Parathyroid adenoma (tissue), 2 donors: ENCODE results near the gene SLC15A1.

Experiments used
- H2AFZ ChIP-seq: fragments of 300-600 bp; sonication (generic); one replicate; pipeline ENCODE4 v1.7.0; 2017; ENCODE audit warnings: antibody characterized with exemption, mild to moderate bottlenecking
- H3K27ac ChIP-seq: fragments of 300-600 bp; sonication (generic); one replicate; pipeline ENCODE4 v1.7.0; 2017
- H3K27me3 ChIP-seq: fragments of 300-600 bp; sonication (generic); one replicate; pipeline ENCODE4 v1.7.0; 2017; ENCODE audit warnings: low read length; ENCODE audit not compliant: control insufficient read depth, insufficient read depth
- H3K36me3 ChIP-seq: fragments of 300-600 bp; sonication (generic); one replicate; pipeline ENCODE4 v1.7.0; 2017; ENCODE audit warnings: low read length; ENCODE audit not compliant: control insufficient read depth, insufficient read depth
- H3K4me1 ChIP-seq: fragments of 300-600 bp; sonication (generic); one replicate; pipeline ENCODE4 v1.7.0; 2017; ENCODE audit warnings: control low read depth
- H3K4me2 ChIP-seq: fragments of 300-600 bp; sonication (generic); one replicate; pipeline ENCODE4 v1.7.0; 2017; ENCODE audit warnings: low read length
- H3K4me3 ChIP-seq: fragments of 300-600 bp; sonication (generic); one replicate; pipeline ENCODE4 v1.7.0; 2017; ENCODE audit warnings: low read depth, low read length
- H3K79me2 ChIP-seq: fragments of 300-600 bp; sonication (generic); one replicate; pipeline ENCODE4 v1.7.0; 2017; ENCODE audit warnings: control low read depth
- H3K9ac ChIP-seq: fragments of 300-600 bp; sonication (generic); one replicate; pipeline ENCODE4 v1.7.0; 2017; ENCODE audit warnings: mild to moderate bottlenecking
- H3K9me3 ChIP-seq: fragments of 300-600 bp; sonication (generic); one replicate; pipeline ENCODE4 v1.7.0; 2017; ENCODE audit warnings: low read length; ENCODE audit not compliant: control insufficient read depth
- TF ChIP-seq, protein P1 (sequence below): fragments of 300-600 bp; sonication (generic); IDR thresholded peaks from one replicate; pipeline ENCODE4 v1.7.0; 2017; ENCODE audit warnings: antibody characterized with exemption, mild to moderate bottlenecking
- donor health status: primary hyperparathyroidism.

Gene SLC15A1

DNA sequence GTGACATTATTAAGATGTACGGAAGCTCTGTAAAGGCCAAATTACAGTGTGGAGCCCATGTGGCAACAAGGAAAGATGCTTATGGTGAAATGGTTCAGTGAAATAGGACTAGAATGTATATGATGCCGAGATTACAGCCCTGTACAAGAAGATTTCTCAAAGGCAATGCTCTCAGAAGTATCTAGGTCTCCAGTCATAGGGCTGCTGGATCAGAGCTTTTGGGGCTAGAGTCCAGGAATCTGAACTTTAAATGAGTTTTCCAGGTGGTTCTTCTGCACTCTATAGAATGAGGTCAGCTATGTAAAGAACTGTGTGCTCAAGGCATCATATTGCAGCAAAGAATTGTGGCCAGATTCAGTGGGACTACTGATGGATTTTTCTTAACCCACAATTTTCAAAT is 100.2 kb downstream of the SLC15A1 start:
- Histone ChIP-seq H3K9me3 (no peaks in the 10 kb centered on the region), H2AFZ (no peak overlapping the region), H3K9ac (no peak overlapping the region), H3K79me2 (no peaks in the 10 kb centered on the region), H3K36me3 (no peaks in the 10 kb centered on the region), H3K27me3 (no peaks in the 10 kb centered on the region), H3K4me1 (no peaks in the 10 kb centered on the region), H3K4me2 (no peak overlapping the region), H3K27ac (no peak overlapping the region), H3K4me3 (no peak overlapping the region)
- TF ChIP-seq, protein P1, sequence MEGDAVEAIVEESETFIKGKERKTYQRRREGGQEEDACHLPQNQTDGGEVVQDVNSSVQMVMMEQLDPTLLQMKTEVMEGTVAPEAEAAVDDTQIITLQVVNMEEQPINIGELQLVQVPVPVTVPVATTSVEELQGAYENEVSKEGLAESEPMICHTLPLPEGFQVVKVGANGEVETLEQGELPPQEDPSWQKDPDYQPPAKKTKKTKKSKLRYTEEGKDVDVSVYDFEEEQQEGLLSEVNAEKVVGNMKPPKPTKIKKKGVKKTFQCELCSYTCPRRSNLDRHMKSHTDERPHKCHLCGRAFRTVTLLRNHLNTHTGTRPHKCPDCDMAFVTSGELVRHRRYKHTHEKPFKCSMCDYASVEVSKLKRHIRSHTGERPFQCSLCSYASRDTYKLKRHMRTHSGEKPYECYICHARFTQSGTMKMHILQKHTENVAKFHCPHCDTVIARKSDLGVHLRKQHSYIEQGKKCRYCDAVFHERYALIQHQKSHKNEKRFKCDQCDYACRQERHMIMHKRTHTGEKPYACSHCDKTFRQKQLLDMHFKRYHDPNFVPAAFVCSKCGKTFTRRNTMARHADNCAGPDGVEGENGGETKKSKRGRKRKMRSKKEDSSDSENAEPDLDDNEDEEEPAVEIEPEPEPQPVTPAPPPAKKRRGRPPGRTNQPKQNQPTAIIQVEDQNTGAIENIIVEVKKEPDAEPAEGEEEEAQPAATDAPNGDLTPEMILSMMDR = no peak

DNA sequence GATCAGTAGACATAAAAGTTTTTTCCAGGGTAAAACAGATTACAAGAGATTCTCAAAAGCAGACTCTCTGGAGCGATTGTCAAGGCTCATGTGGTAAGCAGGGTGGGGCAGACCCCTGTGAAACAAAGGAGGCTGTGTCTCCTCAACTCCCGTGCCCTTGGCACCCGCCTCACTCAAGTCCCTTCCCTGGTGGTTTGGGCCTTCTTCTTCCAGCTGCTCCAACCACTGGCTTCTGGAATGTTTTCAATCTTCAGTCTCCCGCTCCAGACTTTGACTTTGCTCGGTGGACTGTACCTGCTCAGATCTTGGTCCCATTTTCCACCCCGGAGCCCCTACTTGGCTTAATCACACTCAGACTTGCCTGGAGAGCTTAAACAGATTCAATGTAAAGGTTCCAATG is 100.7 kb downstream of the SLC15A1 start:
- Histone ChIP-seq H3K4me2 (no peak overlapping the region), H3K4me3 (no peak overlapping the region), H3K9me3 (no peaks in the 10 kb centered on the region), H2AFZ (no peak overlapping the region), H3K9ac (no peak overlapping the region), H3K79me2 (no peaks in the 10 kb centered on the region), H3K36me3 (no peaks in the 10 kb centered on the region), H3K27me3 (no peaks in the 10 kb centered on the region), H3K27ac (no peak overlapping the region), H3K4me1 (no peaks in the 10 kb centered on the region)
- TF ChIP-seq, protein P1 = no peak

DNA sequence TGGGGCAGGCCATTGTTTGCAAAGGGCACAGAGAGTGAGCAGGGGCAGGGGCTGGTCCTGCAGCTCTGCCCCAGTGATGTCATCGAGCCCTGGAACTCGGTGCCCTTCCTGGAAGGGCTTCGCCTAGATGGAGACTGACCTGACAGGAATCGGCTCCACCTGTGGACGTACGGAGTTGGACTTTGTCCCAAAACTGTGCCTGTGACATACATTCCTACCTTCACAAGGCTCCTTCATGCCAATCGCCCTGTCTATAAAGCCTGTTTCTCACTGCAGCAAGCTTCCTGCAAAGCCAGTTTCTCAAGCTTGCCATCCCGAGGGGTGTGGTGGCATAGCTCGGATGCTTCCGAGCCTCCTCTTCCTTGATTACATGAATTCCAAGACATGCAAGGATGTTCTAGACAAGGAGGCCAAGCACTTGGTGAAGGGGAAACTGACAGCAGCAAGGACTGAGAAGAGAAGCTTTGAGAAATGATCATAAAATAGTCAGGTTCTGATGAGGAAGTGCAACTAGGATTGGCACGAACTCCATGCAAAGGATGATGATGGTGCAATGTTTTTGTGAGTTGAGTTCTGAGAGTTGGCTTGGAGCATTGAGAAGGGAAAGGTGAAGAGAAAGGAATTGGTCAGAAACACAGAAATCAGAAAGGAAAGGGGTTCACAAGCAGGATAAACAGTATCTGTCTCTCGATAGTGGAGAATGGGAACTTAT is 101.9 kb downstream of the SLC15A1 start:
- H3K9me3 ChIP-seq = no peaks in the 10 kb centered on the region
- TF ChIP-seq, protein P1 = no peak
- H3K79me2 ChIP-seq = no peaks in the 10 kb centered on the region
- no peaks in the 10 kb centered on the region for H3K4me1 ChIP-seq
- no peak overlapping the region for H3K4me3 ChIP-seq
- H3K9ac ChIP-seq = no peak overlapping the region
- no peak overlapping the region for H3K27ac ChIP-seq
- H3K27me3 ChIP-seq = no peaks in the 10 kb centered on the region
- H2AFZ ChIP-seq = no peak overlapping the region
- H3K4me2 ChIP-seq = no peak overlapping the region
- no peaks in the 10 kb centered on the region for H3K36me3 ChIP-seq

DNA sequence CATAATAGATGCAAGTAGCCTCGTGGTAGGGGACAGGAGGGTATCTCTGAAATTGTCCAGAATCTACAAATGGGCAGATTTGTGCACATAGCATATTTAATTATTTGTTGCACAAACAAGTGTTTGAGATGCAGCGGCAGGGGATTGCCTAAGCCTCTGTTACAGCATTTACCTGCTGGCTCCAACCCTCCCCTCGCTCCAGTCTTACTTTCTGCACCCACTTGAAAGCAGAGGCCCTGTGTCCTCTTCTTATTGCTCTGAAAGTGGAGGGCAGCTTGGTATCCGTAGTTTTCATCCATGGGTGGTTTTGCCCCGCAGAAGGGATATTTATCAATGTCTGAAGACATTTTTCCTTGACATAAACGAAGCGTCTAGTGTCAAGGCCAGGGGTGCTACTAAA is 102.6 kb downstream of the SLC15A1 start:
- TF ChIP-seq, protein P1 = no peak

DNA sequence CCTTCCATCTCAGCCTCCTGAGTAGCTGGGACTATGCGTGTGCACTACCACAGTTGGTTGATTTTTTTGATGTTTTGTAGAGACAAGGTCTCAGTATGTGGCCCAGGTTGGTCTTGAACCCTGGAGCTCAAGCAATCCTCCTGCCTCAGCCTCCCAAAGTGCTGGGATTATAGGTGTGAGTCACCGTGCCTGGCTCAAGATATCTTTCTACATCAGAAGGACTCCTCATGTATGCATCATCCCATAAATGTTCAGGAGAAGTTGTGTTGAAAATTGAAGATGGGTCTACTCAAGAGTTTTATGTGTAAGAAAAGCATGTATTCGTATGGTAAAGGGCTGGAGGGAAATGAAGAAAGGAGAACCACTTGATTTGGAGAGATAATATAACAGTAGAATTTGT is 103.8 kb downstream of the SLC15A1 start:
- H3K79me2 ChIP-seq = no peaks in the 10 kb centered on the region
- no peak overlapping the region for H3K9ac ChIP-seq
- no peaks in the 10 kb centered on the region for H3K36me3 ChIP-seq
- H3K27ac ChIP-seq = no peak overlapping the region
- H2AFZ ChIP-seq = no peak overlapping the region
- TF ChIP-seq, protein P1 = no peak
- no peaks in the 10 kb centered on the region for H3K27me3 ChIP-seq
- no peaks in the 10 kb centered on the region for H3K4me1 ChIP-seq
- no peaks in the 10 kb centered on the region for H3K9me3 ChIP-seq
- H3K4me2 ChIP-seq = no peak overlapping the region
- H3K4me3 ChIP-seq = no peak overlapping the region

More for the DNA sequence above, 102.6 kb downstream of the SLC15A1 start:
- H3K4me3 ChIP-seq = no peak overlapping the region
- H3K4me1 ChIP-seq = no peaks in the 10 kb centered on the region
- H3K36me3 ChIP-seq = no peaks in the 10 kb centered on the region
- H2AFZ ChIP-seq = no peak overlapping the region
- H3K79me2 ChIP-seq = no peaks in the 10 kb centered on the region
- H3K27ac ChIP-seq = no peak overlapping the region
- no peak overlapping the region for H3K4me2 ChIP-seq
- H3K9ac ChIP-seq = no peak overlapping the region
- H3K9me3 ChIP-seq = no peaks in the 10 kb centered on the region
- no peaks in the 10 kb centered on the region for H3K27me3 ChIP-seq
